Adrenal gland (tissue), 12 donors: ENCODE measurements around the gene NPAS3. TPM values are rescaled to one million over a fixed set of nuclear protein-coding genes. Genes with fewer than 3 reads are reported as not detected.

Source experiments
- DNase-seq, 7 donors: peaks; one replicate each; pipeline ENCODE4 v3.0.0-alpha.2; 2019 to 2020
- H3K27ac ChIP-seq, 5 donors: fragments of 200-600 bp; sonication (generic) in 4 of 5; 1 replicate in 3 of 5; 2 replicates in 2 of 5; pipeline versions ENCODE4 v1.5.1 to v1.8.0; 2016 to 2020; ENCODE audit warnings: mild to moderate bottlenecking in 1 of 5
- H3K27me3 ChIP-seq: fragments of 200-600 bp; 2 replicates; pipeline ENCODE4 v1.8.0; 2021
- H3K36me3 ChIP-seq, 2 donors: fragments of 200-600 bp; replicated peaks in 1 of 2; 1 replicate in 1 of 2; 2 replicates in 1 of 2; pipeline versions ENCODE4 v1.5.1 to v1.8.0; 2018 to 2022
- H3K4me1 ChIP-seq, 2 donors: fragments of 200-600 bp; replicated peaks in 1 of 2; 1 replicate in 1 of 2; 2 replicates in 1 of 2; pipeline versions ENCODE4 v1.5.1 to v1.8.0; 2018 to 2021
- H3K4me3 ChIP-seq, 4 donors: fragments of 200-600 bp; sonication (generic) in 3 of 4; one replicate each; pipeline ENCODE4 v1.5.1; 2016 to 2018
- H3K9me3 ChIP-seq, 3 donors: fragments of 200-600 bp; sonication (generic) in 1 of 3; replicated peaks in 1 of 3; 1 replicate in 2 of 3; 2 replicates in 1 of 3; pipeline versions ENCODE4 v1.5.1 to v1.8.0; 2016 to 2021
- CTCF ChIP-seq, 6 experiments: fragments of 450-650 bp in 4 of 6; fragments of 200-600 bp in 2 of 6; sonication (generic) in 1 of 6; IDR thresholded peaks; 1 replicate in 5 of 6; 2 replicates in 1 of 6; pipeline versions ENCODE4 v1.5.1 to v1.8.0; 2016 to 2021; ENCODE audit warnings: antibody characterized with exemption in 6 of 6, mild to moderate bottlenecking in 2 of 6, moderate library complexity in 1 of 6
- POLR2A ChIP-seq, 2 donors: fragments of 450-650 bp; IDR thresholded peaks; one replicate each; pipeline ENCODE4 v1.6.1; 2017; ENCODE audit warnings: antibody characterized with exemption in 2 of 2, mild to moderate bottlenecking in 2 of 2, moderate library complexity in 1 of 2
- WGBS, 4 donors: extraction: QIAGEN DNeasy Blood & Tissue Kit in 2 of 4; methylation state at CpG; one replicate each; pipeline versions ENCODE4 v1.1.5 to v1.1.7; 2013 to 2017; 5-methylcytosine and 5-hydroxymethylcytosine counted together
- intact Hi-C, 2 donors: fragments of 100-400 bp; cut with DNase I; formaldehyde crosslinking; loops; one replicate each; pipeline versions ENCODE4 v1.14.1 to v1.15.0; 2022 to 2023
- polyA plus RNA-seq, 3 donors: library from polyadenylated mRNA; stranded (reverse); fragments of 200-250 nt in 2 of 3; fragments of 350-450 nt in 1 of 3; fragmentation: Illumina TruSeq in 1 of 3; extraction: RNeasy Lipid Tissue Mini Kit (QIAGEN cat#74804) in 1 of 3; gene quantifications; one replicate each; pipeline ENCODE4 v1.2.3, GENCODE V29; 2013 to 2014
- total RNA-seq, 9 donors: library from RNA; depleted of rRNA in 4 of 9; stranded (reverse); fragments of >200 nt in 4 of 9; fragments of 120-200 nt in 1 of 9; fragmentation: NEBNext Ultra II Directional in 1 of 9; extraction: Animal tissue kit (Norgen Biotek cat#: 25700) in 1 of 9; gene quantifications; one replicate each; pipeline versions ENCODE4 v1.1.0 to v1.2.4, GENCODE V29; 2013 to 2023
- donor health status: healthy with polysubstance abuse.
- donor health status: Bipolar disorder and iron deficiency.
- donor health status: DM: yes; HTN: yes; CAD: no.
- donor health status: DM: no; HTN: no; CAD: no.
- donor health status: DM: no; HTN: no; CAD: no.
- donor health status: DM: yes; HTN: yes; CAD: no.

Gene NPAS3
- total and polyA plus RNA-seq, 12 donors: 0.36 to 7.5 (median 1.5) TPM

- TF ChIP-seq POLR2A (IDR thresholded peaks at IDR 0.05) (no peak), CTCF (IDR thresholded peaks at IDR 0.05) (no peak)
- WGBS, 4 donors: 87 to 97% (median 93%) methylated on average over 3 of the region's 3 CpGs
- H3K27ac ChIP-seq: no peak overlapping the region
- H3K4me3 ChIP-seq: no peak overlapping the region
- H3K27me3 ChIP-seq: no peaks in the 10 kb centered on the region
- no peaks in the 10 kb centered on the region for H3K4me1 ChIP-seq
- H3K9me3 ChIP-seq: no peaks in the 10 kb centered on the region
- H3K36me3 ChIP-seq: no peaks in the 10 kb centered on the region
- no peak for DNase-seq
- intact Hi-C loops: no loop called here
Measured at GRCh38 chr14:33279865-33280264, 341.2 kb downstream of the NPAS3 start.

DNA sequence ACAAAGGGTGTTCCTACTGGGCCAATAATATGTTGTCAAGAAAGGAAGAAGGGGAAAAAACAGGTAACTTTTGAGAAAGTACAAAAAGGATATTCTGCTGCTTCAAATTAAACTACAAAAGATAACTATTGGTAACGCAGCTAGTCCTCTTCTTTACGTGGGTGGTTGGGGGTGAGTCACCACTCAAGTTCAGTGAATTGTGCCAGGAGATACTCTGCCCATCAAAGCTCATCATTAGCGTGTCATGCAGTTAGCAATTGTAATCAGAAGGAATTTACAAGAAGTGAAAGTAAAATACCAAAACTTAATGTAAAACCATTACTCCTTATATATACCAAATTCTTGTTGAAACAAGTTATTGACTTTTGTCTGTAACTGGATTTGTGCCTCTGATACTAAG lies 342.0 kb downstream of the NPAS3 start:
- intact Hi-C loops: no loop called here

DNA sequence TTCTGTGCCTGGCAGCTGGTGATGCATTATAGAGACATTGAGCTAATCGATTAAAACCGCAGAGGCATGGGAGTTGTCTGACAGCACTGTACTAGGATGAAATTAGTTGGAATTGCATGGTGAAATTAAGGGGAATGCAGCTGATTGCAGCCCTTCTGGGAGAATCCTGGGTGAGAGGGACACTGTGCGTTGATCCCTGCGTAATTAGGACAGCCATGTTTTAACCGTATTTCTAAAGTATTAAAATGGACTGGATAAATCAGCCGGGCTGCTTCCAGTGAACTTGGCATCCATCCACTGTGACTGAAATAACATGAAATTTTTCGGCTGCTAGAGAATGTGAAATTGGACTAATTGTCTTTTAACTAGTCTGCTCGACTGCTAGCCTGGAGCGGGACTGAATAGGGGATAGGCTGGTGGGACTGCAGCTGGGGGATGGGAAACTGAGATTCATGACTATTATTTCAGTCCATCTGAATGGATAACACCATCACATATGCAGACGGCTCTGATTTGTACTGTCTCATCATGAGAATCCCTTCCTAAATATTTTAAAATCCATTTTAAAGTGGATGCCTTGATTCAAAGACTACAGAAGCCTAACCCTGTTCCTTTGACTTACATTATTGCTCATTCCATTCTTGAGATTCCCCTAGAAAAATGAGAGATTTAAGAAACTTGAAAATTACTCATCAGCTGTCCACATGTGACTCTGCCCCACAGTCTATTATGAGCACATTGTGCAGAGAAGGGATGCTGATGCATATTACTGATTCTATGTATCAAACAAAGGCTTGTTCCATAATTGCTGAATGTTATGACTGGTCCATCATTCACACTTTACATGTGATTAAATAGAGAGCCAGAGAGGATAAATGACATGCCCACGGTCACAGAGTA lies 343.9 kb downstream of the NPAS3 start:
- Histone ChIP-seq H3K9me3 (no peaks in the 10 kb centered on the region), H3K4me3 (no peak overlapping the region), H3K27me3 (no peaks in the 10 kb centered on the region), H3K36me3 (no peaks in the 10 kb centered on the region), H3K4me1 (no peaks in the 10 kb centered on the region), H3K27ac (no peak overlapping the region)
- no peak for DNase-seq
- no peak for TF ChIP-seq POLR2A (IDR thresholded peaks at IDR 0.05)
- TF ChIP-seq CTCF (IDR thresholded peaks at IDR 0.05): no peak
- intact Hi-C loops: no loop called here
- 77 to 84% (median 79%) methylated on average over 10 to 11 of the region's 11 CpGs for WGBS, 4 donors

More for the DNA sequence above, 342.0 kb downstream of the NPAS3 start:
- H3K27ac ChIP-seq: peak overlapping the region in 1 of 5 donors; percentile 0
- 29 to 41% (median 34%) methylated on average over 3 of the region's 3 CpGs for WGBS, 4 donors
- H3K4me3 ChIP-seq: peak overlapping the region in 1 of 4 donors; percentile 29
- peak in 2 of 7 donors; percentile 6 to 44 for DNase-seq
- H3K27me3 ChIP-seq: no peaks in the 10 kb centered on the region
- no peaks in the 10 kb centered on the region for H3K36me3 ChIP-seq
- no peaks in the 10 kb centered on the region for H3K4me1 ChIP-seq
- H3K9me3 ChIP-seq: no peaks in the 10 kb centered on the region
- TF ChIP-seq POLR2A (IDR thresholded peaks at IDR 0.05) (no peak), CTCF (IDR thresholded peaks at IDR 0.05) (no peak)

GRCh38 chr14:33285902-33286700 lies 347.4 kb downstream of the NPAS3 start:
- no peaks in the 10 kb centered on the region for H3K27me3 ChIP-seq
- no peak overlapping the region for H3K4me3 ChIP-seq
- intact Hi-C loops: no loop called here
- no peaks in the 10 kb centered on the region for H3K4me1 ChIP-seq
- WGBS, 4 donors: 87 to 95% (median 90%) methylated on average over 5 of the region's 5 CpGs
- TF ChIP-seq POLR2A (IDR thresholded peaks at IDR 0.05): no peak
- TF ChIP-seq CTCF (IDR thresholded peaks at IDR 0.05): no peak
- no peaks in the 10 kb centered on the region for H3K36me3 ChIP-seq
- DNase-seq: no peak
- no peaks in the 10 kb centered on the region for H3K9me3 ChIP-seq
- H3K27ac ChIP-seq: no peak overlapping the region
